ENCODE data around the gene GABRB3. TPM values are rescaled to one million over a fixed set of nuclear protein-coding genes. Genes with fewer than 3 reads are reported as not detected.

Gene GABRB3
- polyA plus RNA-seq, 2 of the 4 experiments (the other 2 are of a cell fraction): 81.9 to 129 TPM

DNA sequence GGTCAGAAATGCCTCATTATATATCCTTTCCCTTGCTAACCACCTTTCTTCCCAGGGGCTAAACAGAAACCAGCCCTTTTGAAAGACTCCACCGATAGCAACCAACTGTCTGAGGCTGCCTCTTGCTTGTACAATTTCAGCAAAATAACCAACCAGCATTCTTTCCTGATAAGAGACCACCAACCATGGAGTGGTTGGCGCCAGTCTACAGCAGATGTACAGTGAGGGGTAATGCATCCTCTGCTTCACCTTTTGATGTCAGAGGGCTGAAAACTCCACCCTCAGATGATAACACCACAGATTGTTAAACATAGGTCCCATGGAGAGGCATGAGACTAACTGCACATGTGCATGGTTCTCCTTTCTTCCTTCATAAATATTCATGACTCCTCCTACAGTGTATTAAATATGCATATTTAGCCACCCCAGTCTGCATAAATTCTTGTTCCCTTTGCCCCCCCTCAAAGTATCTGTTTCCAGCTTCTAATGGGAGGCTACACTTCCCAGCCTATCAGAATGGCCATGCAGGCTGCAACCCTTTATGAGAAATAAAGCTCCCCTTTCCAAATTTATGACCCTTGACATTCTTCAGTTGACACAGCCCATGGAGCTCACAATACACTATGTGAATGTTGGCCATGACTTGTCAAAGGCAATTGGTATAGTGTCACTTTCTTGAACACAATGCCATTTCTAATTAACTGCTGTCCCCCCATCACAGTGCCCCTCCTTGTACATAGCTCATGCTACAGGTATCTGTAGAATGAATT lies 48.3 kb downstream of the GABRB3 start:
- DNase-seq (ENCODE audit: low read depth in 1 of 2, low spot score in 1 of 2) (no peak), FAIRE-seq (no peak), ATAC-seq (no peak)
- ChIA-PET POLR2A (no interaction called here), CTCF (no interaction called here)
- Histone ChIP-seq H3K4me2 (no peak overlapping the region), H3K4me3 (no peak overlapping the region), H3K4me1 (peaks cover 17% of the 10 kb centered on the region), H3K9me3 (no peaks in the 10 kb centered on the region), H3K27ac (no peak overlapping the region)
- TF ChIP-seq CEBPB (IDR thresholded peaks at IDR 0.05) (no peak), SMC3 (IDR thresholded peaks at IDR 0.05) (no peak), POLR2A (IDR thresholded peaks at IDR 0.05; ENCODE audit: low read length) (no peak), CHD2 (IDR thresholded peaks at IDR 0.05; ENCODE audit: low read length, partially characterized antibody) (no peak)
- TF ChIP-seq, protein P1, sequence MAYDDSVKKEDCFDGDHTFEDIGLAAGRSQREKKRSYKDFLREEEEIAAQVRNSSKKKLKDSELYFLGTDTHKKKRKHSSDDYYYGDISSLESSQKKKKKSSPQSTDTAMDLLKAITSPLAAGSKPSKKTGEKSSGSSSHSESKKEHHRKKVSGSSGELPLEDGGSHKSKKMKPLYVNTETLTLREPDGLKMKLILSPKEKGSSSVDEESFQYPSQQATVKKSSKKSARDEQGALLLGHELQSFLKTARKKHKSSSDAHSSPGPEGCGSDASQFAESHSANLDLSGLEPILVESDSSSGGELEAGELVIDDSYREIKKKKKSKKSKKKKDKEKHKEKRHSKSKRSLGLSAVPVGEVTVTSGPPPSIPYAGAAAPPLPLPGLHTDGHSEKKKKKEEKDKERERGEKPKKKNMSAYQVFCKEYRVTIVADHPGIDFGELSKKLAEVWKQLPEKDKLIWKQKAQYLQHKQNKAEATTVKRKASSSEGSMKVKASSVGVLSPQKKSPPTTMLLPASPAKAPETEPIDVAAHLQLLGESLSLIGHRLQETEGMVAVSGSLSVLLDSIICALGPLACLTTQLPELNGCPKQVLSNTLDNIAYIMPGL (CRISPR knock-in tag; IDR thresholded peaks at IDR 0.05; ENCODE audit: borderline replicate concordance): no peak
- 56% methylated on average over 2 of the region's 2 CpGs for WGBS (ENCODE audit: missing lambda C conversion rate)

DNA sequence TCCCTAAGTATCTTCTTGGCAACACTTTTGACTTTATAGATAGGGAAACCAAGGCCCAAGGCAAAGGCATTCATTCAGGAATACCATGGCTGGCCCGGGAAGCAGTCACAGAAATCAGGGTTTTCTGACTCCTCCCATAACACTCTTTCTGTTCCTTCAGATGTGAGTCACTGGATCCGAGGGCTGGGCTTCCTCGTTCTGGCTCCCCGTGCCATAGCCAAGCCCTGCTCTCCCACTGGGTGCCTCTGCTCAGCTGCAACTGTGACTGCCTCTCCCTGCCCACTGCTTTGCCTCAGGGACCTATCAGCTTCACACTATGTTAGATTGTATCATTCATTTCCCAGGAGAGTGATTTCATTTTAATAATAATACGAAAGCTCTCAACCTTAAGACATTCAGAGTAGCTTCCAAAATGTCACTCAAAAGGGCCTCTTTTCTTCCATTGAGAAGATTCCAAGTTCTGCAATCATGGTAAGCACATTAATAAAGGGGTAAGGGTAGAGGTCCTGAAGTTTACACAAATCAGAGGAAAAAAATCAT lies 50.2 kb downstream of the GABRB3 start:
- ATAC-seq: peak; percentile 96 to 98
- no peaks in the 10 kb centered on the region for H3K9me3 ChIP-seq
- CTCF ChIA-PET: interaction anchor here (1.5 to 1.9 kb wide), 2 partner anchors 12 to 94 kb away, joined by 3 to 5 read pairs; no protein-coding TSS in a partner anchor
- DNase-seq (ENCODE audit: low read depth in 1 of 2, low spot score in 1 of 2): peak; percentile 49 to 65
- TF ChIP-seq BHLHE40 (IDR thresholded peaks at IDR 0.05; ENCODE audit: low read depth, low read length) (no peak), KDM5A (IDR thresholded peaks at IDR 0.05) (no peak), FOSL2 (IDR thresholded peaks at IDR 0.05) (no peak), FOSL2 (CRISPR knock-in tag; IDR thresholded peaks at IDR 0.05) (peak; percentile 37; the same call in 1 of the 2 replicates), CHD2 (IDR thresholded peaks at IDR 0.05; ENCODE audit: low read length, partially characterized antibody) (no peak), ZSCAN20 (CRISPR knock-in tag; IDR thresholded peaks at IDR 0.05) (no peak)
- TF ChIP-seq, protein P2, sequence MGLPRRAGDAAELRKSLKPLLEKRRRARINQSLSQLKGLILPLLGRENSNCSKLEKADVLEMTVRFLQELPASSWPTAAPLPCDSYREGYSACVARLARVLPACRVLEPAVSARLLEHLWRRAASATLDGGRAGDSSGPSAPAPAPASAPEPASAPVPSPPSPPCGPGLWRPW (IDR thresholded peaks at IDR 0.05): no peak
- TF ChIP-seq, protein P3, sequence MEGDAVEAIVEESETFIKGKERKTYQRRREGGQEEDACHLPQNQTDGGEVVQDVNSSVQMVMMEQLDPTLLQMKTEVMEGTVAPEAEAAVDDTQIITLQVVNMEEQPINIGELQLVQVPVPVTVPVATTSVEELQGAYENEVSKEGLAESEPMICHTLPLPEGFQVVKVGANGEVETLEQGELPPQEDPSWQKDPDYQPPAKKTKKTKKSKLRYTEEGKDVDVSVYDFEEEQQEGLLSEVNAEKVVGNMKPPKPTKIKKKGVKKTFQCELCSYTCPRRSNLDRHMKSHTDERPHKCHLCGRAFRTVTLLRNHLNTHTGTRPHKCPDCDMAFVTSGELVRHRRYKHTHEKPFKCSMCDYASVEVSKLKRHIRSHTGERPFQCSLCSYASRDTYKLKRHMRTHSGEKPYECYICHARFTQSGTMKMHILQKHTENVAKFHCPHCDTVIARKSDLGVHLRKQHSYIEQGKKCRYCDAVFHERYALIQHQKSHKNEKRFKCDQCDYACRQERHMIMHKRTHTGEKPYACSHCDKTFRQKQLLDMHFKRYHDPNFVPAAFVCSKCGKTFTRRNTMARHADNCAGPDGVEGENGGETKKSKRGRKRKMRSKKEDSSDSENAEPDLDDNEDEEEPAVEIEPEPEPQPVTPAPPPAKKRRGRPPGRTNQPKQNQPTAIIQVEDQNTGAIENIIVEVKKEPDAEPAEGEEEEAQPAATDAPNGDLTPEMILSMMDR (IDR thresholded peaks at IDR 0.05): no peak
- FAIRE-seq: peak; percentile 65
- H3K4me1 ChIP-seq: peaks cover 17% of the 10 kb centered on the region
- no peak overlapping the region for H3K4me3 ChIP-seq
- 9% methylated on average over 5 of the region's 5 CpGs for WGBS (ENCODE audit: missing lambda C conversion rate)
- H3K27ac ChIP-seq: 0 out of 6 replicates have a peak overlapping the region, but pooled peaks have one; percentile 3 to 27
- POLR2A ChIA-PET: interaction anchor here (2.2 kb wide), 1 partner anchor 94 kb away, joined by 9 read pairs; no protein-coding TSS in a partner anchor
- H3K4me2 ChIP-seq: peak overlapping the region; percentile 61

DNA sequence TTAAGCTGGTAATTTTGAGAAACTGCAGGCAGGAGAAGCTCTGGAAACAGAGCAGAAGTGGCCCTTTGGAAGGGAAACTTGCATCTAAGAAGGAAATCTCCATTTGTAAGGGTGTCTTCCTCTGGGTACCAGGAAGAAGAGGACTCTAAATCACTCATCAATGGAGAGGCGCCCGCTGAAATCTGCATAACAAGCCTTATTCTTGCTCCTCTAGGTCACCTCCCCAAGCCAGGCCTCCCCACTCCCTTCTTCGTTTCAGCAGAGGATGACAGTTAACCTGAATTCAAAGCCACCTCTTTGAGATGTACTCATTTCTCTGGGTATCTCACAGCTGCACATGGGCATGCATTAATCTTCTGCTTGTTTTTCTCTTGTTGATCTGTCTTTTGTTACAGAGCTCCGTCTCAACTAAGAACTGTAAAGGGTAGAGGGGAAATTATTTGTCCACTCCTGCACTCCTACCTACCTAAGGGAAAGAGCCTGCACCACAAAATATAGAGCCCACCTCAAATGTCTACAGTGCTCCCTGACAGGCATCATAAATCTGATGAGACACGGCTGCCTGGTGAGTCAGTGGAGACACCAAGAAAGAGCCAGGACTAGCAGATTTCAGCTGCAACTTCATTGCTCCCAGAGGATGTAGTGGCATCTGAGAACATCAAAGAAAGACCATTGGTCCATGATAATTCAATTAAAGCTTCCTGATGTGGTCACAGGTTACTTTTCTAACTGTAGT lies 51.5 kb downstream of the GABRB3 start:
- Histone ChIP-seq H3K9me3 (no peaks in the 10 kb centered on the region), H3K4me1 (peaks cover 17% of the 10 kb centered on the region), H3K27ac (no peak overlapping the region), H3K4me3 (no peak overlapping the region), H3K4me2 (no peak overlapping the region)
- ATAC-seq: no peak
- POLR2A ChIA-PET: interaction anchor here (2.2 kb wide), 1 partner anchor 93 kb away, joined by 9 read pairs; no protein-coding TSS in a partner anchor
- CTCF ChIA-PET: interaction anchor here (0.6 to 1.9 kb wide), 3 partner anchors 10 to 261 kb away, joined by 3 to 5 read pairs (median 4); no protein-coding TSS in a partner anchor
- FAIRE-seq: no peak
- 45% methylated on average over 5 of the region's 5 CpGs for WGBS (ENCODE audit: missing lambda C conversion rate)
- DNase-seq (ENCODE audit: low read depth in 1 of 2, low spot score in 1 of 2): no peak
- TF ChIP-seq BHLHE40 (IDR thresholded peaks at IDR 0.05; ENCODE audit: low read depth, low read length): no peak
- no peak for TF ChIP-seq GATA3 (IDR thresholded peaks at IDR 0.05; ENCODE audit: borderline replicate concordance)
- TF ChIP-seq, protein P4, sequence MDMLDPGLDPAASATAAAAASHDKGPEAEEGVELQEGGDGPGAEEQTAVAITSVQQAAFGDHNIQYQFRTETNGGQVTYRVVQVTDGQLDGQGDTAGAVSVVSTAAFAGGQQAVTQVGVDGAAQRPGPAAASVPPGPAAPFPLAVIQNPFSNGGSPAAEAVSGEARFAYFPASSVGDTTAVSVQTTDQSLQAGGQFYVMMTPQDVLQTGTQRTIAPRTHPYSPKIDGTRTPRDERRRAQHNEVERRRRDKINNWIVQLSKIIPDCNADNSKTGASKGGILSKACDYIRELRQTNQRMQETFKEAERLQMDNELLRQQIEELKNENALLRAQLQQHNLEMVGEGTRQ (IDR thresholded peaks at IDR 0.05): no peak
- TF ChIP-seq NPAS2 (CRISPR knock-in tag; IDR thresholded peaks at IDR 0.05; ENCODE audit: borderline replicate concordance): no peak
- no peak for TF ChIP-seq MAFK (IDR thresholded peaks at IDR 0.05; ENCODE audit: partially characterized antibody)
- no peak for TF ChIP-seq CHD4 (IDR thresholded peaks at IDR 0.05; ENCODE audit: borderline replicate concordance)
- TF ChIP-seq KDM1A (IDR thresholded peaks at IDR 0.05; ENCODE audit: low read depth): no peak
- no peak for TF ChIP-seq JUNB (IDR thresholded peaks at IDR 0.05)
- TF ChIP-seq, protein P2 (IDR thresholded peaks at IDR 0.05): no peak
- no peak for TF ChIP-seq HOXB13 (CRISPR knock-in tag; IDR thresholded peaks at IDR 0.05; ENCODE audit: low read depth)
- TF ChIP-seq FOXS1 (CRISPR knock-in tag; IDR thresholded peaks at IDR 0.05): no peak
- TF ChIP-seq, protein P5, sequence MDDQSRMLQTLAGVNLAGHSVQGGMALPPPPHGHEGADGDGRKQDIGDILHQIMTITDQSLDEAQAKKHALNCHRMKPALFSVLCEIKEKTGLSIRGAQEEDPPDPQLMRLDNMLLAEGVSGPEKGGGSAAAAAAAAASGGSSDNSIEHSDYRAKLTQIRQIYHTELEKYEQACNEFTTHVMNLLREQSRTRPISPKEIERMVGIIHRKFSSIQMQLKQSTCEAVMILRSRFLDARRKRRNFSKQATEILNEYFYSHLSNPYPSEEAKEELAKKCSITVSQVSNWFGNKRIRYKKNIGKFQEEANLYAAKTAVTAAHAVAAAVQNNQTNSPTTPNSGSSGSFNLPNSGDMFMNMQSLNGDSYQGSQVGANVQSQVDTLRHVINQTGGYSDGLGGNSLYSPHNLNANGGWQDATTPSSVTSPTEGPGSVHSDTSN (IDR thresholded peaks at IDR 0.05): no peak
- no peak for TF ChIP-seq ESRRA (IDR thresholded peaks at IDR 0.05; ENCODE audit: borderline replicate concordance, low read length)
- TF ChIP-seq RFX5 (IDR thresholded peaks at IDR 0.05): no peak
- TF ChIP-seq MAZ (IDR thresholded peaks at IDR 0.05; ENCODE audit: borderline replicate concordance, low read depth, low read length): no peak
- no peak for TF ChIP-seq CHD2 (IDR thresholded peaks at IDR 0.05; ENCODE audit: low read length, partially characterized antibody)
- TF ChIP-seq EP300 (IDR thresholded peaks at IDR 0.05): no peak
